Measurements from ENCODE around the gene TRIM44.

The TRIM44 gene

GRCh38 chr11:35717520-35717919, 54.9 kb downstream of the TRIM44 start:
- DNase-seq (ENCODE audit: low read depth): no peak

GRCh38 chr11:35721651-35722282, 59.2 kb downstream of the TRIM44 start:
- DNase-seq (ENCODE audit: low read depth): no peak

GRCh38 chr11:35722641-35723040, 60.1 kb downstream of the TRIM44 start:
- no peak for DNase-seq (ENCODE audit: low read depth)

DNA sequence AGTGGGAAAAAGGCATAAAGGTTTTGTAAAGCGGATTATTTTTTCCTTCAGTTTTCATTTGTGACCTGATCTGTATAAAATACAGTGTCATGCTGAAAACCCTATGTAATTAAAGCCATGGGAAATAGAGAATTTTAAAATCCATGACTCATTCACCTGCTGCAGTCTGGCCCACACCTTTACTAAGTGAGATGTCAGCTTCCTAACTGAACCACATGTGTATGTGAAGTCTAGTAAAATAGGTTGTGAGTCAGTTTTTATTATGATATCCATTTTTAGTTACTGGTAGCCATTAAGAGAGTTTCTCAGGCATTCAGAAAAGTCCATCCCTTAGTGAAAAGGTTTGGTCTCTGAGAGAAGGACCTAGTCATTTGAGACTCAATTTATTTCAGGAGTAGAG, 60.9 kb downstream of the TRIM44 start:
- no peak for DNase-seq (ENCODE audit: low read depth)

DNA sequence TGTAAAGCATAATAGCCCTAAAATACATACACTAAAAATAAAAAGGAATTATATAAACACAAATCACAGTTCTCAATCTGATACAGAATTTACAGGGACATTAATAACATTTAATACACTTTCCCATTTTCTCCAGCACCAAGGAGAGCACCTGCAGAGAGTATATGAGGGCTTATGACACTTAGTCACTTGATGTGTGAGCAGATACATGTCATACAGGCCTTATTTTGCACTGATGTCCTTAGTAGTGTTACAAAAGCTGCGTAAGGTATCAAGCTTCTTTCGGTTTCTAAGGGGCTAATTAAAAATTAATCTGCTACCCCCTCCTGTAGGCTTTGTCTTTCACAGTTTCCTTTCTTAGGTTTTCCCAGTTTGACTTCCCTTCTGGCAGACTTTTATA, 61.3 kb downstream of the TRIM44 start:
- DNase-seq (ENCODE audit: low read depth): peak; percentile 29

DNA sequence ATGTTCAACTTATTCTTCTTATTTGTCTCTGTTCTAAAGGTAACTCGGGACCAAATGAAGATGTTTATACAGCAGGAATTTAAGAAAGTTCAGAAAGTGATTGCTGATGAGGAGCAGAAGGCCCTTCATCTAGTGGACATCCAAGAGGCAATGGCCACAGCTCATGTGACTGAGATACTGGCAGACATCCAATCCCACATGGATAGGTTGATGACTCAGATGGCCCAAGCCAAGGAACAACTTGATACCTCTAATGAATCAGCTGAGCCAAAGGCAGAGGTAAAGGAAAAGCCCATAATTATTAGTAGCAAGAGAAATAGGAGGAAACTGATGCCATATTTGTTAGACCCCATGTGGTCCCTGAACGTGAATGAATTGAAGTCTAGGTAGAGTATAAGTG, 63.3 kb downstream of the TRIM44 start:
- peak; percentile 84 for DNase-seq (ENCODE audit: low read depth)

- no peak for DNase-seq (ENCODE audit: low read depth)
Measured at GRCh38 chr11:35727140-35727539, 64.6 kb downstream of the TRIM44 start.

DNA sequence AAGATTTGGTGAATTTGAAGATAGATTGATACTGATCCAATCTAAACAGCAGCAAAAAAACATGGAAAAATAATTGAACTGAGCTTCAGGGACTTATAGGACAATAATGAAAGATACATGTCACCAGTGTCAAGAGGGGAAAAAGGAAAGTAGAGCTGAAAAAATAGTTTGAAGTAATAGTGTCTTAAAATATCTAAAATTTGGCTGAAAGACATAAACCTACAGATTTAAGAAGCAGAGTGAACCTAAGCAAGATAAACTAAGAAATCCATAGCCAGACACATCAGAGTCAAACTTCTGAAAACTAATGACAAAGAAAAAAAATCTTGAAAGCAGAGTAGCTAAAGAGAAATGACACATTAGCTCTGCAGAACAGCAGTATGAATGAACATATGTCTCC, 67.7 kb downstream of the TRIM44 start:
- DNase-seq (ENCODE audit: low read depth): no peak

DNA sequence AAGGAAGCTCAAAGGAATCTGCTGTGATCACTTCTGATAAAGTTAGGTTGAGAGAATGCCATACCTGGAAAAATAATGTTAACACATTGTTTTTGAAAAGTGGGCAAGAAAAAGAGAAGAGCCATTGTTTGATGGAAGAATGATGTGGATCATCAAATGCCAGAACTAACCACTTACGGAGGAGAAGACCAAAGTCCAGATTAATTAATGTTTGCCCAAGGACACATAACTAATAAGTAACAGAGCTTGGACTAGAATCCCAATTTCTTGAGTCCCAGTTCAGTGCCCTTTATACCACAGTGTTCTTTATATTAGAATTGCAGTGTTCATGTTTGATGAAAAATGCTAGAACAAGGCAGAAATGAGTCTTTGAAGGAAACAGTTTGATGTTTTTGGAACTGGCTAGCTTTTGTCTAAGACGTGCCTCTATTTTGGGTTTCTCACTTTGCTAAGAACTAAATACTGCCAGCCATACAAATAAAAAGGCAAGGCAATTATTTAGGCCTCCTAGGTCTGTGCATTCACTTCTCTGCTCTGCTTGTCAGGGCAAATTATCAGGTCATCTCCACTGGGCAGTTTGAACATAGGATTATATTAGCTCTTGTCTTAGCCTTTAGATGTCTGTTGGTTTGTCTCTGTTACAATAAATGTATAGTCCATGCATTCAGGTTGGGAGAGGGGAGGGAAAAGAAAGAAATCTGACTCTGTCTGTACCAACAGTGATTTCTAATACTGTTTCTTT, 72.3 kb downstream of the TRIM44 start:
- DNase-seq (ENCODE audit: low read depth): no peak

GRCh38 chr11:35735411-35735810, 72.8 kb downstream of the TRIM44 start:
- no peak for DNase-seq (ENCODE audit: low read depth)

DNA sequence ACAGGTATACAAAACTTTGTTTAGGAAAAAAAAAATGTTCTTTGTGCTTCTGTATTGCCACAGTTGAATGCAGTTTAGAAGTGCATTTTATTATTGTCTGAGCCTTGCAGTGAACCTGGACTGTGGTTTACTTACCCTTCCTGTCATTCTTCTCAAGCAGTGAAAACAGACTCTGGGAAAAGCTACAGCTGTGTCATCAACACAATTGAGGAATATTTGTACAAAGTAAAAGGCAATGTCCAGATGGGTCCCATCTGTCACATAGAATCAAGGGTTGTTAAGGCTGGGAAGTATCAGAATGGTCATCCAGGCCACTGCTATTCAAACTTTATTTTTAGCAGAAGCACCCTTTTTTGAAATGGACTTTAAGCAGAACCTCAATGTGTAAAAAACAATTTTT, 73.3 kb downstream of the TRIM44 start:
- no peak for DNase-seq (ENCODE audit: low read depth)

GRCh38 chr11:35736952-35737351, 74.4 kb downstream of the TRIM44 start:
- no peak for DNase-seq (ENCODE audit: low read depth)

GRCh38 chr11:35740061-35740799, 77.7 kb downstream of the TRIM44 start:
- no peak for DNase-seq (ENCODE audit: low read depth)

DNA sequence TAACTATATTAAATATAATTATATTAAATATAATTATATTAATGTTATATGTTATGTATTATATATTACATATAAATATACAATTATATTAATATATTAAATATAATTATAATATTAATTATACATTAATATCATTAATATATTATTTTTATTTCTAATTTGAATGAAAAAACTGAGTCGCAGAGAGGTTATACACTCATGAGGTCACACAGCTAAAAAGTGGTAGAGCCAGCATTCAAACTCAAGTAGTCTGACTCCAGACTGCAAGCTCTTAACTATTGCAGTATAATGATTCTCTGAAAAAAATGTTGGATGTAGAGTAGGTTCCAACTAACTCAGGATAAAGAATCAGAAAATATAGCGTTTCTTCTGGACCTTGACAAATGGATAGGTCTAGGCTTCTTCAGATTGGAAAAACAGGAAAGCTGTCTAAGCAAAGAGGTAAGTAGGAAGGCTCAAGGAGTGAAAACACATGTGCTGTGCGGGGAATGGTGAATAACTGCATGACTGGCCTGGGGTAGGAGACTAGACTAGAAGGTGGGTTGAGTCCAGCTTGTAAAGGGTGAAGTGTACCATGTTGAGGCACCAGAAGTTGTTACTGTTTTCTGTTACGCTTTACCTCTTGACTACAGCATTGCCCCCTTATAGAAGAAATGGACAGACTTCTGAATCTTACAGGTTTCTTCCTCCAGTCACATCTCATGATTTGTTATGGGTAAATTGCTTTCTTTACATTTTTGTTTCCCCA, 80.3 kb downstream of the TRIM44 start:
- no peak for DNase-seq (ENCODE audit: low read depth)

DNA sequence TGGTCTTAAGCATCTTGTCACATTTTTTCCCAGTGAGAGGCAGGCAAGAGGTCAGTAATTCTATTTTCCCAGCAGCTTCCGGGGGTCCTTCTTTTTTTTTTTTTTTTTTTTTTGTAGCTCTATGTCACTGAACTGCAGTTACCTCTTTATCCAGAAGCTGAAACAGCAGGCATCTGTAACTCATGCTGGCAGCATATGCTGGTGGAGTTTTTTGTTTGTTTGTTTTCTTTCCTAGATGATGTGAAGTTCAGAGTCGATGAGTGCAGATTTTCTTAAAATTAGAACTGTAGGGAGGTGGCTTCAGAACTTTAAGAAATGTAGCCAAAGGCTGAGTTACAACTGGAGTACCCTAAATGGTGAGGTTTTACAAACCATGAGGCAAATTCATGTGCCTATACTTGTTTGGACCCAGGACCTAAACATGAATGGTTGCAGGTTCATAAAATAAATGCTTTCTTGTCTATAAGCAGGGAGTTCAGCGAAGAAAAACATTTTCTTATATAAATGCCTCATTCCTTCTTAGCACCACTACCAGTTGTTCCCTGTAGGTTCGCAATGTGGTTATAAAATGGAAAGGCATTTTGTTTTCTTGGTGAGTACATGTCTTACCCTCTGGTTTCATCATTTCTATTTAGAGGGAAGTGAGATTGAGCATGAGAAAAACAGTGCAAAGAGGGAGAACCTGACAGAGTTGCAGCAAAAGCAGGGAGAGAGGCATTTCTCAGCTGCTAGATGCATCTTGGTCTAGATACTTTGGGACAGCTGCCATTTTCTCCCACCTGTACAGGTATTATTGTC, 84.0 kb downstream of the TRIM44 start:
- no peak for DNase-seq (ENCODE audit: low read depth)

GRCh38 chr11:35747668-35748067, 85.1 kb downstream of the TRIM44 start:
- DNase-seq (ENCODE audit: low read depth): no peak

DNA sequence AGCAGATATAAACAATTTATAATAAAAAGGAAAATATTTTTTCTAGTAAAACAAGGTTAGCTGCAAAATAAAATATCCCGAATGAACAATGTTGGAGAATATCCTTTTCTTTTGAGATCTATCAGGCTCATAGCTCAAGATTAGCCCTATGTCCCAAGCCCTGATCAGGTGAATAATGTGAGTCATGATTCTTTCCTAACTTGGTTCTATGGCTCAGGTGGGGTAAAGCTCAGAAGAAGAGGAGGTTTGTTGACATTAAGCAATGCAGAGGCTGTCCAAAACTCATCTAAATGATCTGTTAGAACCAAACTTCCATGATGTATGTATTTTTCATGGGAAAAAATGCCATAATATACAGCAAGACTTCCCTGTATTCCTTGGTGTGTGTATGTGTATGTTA, 86.1 kb downstream of the TRIM44 start:
- no peak for DNase-seq (ENCODE audit: low read depth)

DNA sequence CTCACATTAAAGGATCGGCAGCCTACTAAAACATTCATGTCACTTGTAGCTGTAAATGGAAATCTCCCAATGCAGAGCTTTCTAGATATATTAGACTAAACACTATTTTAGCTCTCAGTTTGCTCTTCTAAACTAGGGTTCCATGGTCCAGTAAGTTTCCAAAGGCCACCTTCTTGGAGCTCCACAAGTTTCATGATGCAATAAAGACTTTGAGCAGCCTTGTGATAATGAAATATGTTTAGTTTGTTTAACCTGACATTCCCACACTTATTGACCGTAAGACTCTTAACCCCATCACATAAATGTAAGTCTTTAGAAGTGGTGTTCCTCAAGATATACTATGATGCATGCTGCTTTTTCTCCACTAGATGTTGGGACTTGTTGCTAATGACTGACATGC, 87.7 kb downstream of the TRIM44 start:
- DNase-seq (ENCODE audit: low read depth): no peak

GRCh38 chr11:35750981-35751663, 88.5 kb downstream of the TRIM44 start:
- peak; percentile 8 for DNase-seq (ENCODE audit: low read depth)

GRCh38 chr11:35751664-35752061, 89.1 kb downstream of the TRIM44 start:
- peak; percentile 33 for DNase-seq (ENCODE audit: low read depth)

DNA sequence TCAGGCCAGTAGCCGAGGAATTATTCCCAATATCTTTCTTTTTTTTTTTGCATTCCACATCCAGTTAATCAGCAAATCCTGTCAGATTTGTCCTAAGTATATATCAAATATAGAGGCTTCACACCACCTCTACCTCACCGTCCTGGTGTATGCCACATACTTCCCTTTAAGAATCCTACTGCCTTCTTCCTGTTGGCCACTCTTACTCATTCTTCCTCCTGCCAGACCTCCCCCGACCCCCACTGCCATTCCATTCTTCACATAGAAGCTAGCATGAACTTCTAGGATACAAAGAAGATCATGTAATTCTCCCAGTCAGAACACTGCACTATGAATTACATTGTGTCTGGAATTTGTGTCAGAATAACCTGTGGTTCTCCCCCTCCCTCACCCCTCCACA, 89.5 kb downstream of the TRIM44 start:
- peak; percentile 34 for DNase-seq (ENCODE audit: low read depth)
